Fibroblast of skin of right quadriceps (primary cell): Measurements from ENCODE around the gene ST6GAL1.
"Not testable (repeated sequence)": the region's sequence is repeated elsewhere in the genome, so short reads cannot be mapped to it uniquely, and the experiment has no call there.

Source experiments
- DNase-seq: peaks from one replicate; pipeline ENCODE4 v3.0.0-alpha.2; 2013

The ST6GAL1 gene, protein sequence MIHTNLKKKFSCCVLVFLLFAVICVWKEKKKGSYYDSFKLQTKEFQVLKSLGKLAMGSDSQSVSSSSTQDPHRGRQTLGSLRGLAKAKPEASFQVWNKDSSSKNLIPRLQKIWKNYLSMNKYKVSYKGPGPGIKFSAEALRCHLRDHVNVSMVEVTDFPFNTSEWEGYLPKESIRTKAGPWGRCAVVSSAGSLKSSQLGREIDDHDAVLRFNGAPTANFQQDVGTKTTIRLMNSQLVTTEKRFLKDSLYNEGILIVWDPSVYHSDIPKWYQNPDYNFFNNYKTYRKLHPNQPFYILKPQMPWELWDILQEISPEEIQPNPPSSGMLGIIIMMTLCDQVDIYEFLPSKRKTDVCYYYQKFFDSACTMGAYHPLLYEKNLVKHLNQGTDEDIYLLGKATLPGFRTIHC

DNA sequence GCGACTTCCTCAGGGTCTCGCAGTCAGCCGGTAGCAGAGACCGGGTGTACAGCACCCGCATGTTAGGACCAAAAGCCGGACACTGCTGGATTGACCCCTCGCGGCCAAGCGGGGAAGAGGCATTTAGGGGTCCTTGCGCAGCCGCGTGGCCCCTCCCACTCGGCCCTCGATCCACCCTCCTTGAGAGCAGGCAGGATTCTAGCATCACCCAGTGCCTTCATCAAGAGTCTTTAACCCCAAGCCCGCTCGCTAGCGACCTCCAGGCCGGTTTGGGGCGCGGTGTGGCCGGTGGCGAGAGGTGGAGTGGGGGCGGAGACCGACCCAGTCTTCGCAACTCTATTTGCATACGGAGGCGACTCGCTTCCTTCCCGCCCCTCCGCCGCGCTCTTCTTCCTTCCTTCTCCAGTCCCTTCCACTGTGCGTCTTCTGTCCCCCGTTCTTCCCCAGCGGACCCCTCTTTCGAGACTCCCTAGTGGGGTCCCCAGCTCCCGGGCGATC lies at the start of gene ST6GAL1:
TSS of gene ST6GAL1 (plus strand) at position 384 of the 498 bp plus-strand sequence. CDS start 112,178 bp downstream, outside the sequence.
- peak; percentile 55 for DNase-seq

DNA sequence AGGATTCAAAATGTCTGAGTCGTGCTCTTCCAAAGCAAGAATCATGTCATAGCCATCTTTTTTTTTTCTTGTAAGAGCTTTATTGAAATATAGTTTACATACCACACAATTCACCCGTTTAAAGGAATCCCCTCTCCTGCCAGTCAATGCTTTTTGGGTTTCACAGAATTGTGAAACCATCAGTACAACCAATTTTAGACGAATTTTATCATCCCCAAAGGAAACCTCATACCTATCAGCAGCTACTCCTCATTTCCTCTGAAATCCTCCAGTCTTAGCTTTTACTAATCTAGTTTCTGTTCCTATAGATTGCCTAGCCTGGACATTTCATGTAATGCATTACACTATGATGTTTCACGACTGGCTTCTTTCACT lies 48.2 kb upstream of the ST6GAL1 start:
- peak; percentile 58 for DNase-seq

DNA sequence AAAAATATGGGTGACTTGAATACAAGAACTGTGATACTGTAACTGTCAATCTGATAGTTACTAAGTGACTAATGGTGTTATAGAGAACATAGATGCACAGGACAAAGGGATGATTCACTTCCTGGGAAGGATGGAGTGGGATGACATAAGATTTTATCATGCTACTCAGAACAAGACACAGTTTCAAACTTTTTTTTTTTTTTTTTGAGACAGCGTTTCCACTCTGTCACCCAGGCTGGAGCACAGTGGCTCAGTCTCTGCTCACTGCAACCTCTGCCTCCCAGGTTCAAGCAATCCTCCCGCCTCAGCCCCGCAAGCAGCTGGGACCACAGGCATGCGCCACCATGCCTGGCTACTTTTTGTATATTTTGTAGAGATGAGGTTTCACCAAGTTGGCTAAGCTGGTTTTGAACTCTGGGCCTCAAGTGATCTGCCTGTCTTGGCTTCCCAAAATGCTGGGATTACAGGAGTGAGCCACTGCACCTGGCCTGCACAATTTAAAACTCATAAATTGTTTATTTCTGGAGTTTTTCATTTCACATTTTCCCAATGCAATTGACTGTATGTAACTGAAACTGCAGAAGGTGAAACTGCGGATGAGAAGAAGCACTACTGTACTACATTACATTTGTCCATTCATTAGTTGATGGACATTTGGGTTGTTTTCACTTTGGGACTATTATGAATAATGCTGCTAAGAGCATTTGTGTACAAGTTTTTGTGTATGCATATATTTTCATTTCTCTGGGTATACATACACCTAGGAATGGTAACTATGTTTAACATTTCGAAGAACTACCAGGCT lies 47.2 kb upstream of the ST6GAL1 start:
- peak; percentile 87 for DNase-seq

DNA sequence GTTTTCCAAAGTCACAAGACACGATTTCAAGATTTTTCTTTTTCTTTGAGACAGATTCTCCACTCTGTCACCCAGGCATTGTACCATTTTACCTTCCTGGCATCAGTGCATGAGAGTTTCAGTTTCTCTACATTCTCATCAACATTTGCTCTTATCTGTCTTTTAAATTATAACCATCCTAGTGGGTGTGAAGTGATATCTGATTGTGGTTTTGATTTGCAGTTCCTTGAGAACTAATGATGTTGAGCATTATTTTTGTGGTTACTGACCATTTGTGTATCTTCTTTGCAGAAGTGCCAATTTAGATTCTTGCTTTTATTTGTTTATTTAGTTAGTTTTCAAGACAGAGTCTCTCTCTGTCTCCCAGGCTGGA lies 46.7 kb upstream of the ST6GAL1 start:
- no peak for DNase-seq

DNA sequence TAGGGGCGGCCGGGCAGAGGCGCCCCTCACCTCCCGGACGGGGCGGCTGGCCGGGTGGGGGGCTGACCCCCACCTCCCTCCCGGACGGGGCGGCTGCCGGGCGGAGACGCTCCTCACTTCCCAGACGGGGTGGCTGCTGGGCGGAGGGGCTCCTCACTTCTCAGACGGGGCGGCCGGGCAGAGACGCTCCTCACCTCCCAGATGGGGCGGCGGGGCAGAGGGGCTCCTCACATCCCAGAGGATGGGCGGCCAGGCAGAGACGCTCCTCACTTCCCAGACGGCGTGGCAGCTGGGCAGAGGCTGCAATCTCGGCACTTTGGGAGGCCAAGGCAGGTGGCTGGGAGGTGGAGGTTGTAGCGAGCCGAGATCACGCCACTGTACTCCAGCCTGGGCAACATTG lies 45.5 kb upstream of the ST6GAL1 start:
- not testable (repeated sequence) for DNase-seq

DNA sequence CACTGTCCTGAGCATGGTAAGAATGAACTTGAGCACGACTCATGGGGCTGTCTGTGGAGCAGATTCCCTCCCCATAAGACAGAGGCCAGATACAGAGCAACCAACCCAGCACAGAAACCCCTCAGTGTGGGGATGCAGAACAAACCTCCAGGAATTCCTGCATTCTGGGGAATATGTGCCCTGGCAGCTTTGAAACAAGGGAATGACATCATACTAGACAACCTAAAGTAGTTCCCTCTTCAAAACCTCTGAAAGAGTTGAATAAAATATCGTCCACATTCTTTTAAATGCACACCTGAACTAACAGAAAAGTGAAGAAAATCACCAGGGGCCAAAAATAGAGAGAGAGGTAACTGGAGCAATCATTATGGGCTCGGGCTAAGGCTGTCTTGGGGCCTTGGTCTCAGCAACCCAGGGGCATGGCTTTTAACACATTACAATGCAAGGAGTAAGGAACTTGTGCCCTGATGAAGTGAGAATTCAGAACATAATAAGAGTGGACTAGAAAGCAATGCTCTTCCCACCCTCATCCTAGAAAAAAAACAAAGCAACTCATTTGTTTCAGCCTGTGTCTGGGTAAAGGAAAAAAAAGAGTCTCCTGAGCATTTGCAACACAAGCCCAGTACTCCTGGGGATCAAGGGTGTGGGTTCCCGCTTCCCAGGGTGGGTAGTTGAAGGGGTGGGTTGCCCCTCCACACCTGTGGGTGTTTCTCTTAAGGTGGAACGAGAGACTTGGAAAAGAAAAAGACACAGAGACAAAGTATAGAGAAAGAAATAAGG lies 43.9 kb upstream of the ST6GAL1 start:
- no peak for DNase-seq

DNA sequence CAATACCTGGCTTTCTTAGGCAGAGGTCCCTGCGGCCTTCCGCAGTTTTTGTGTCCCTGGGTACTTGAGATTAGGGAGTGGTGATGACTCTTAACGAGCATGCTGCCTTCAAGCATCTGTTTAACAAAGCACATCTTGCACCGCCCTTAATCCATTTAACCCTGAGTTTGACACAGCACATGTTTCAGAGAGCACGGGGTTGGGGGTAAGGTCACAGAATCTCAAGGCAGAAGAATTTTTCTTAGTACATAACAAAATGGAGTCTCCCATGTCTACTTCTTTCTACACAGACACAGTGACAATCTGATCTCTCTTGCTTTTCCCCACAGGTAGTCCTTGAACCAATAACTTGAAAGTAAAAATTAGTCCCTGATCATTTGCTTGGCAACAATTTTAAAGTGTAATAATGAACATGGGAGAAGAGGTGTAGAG lies 42.8 kb upstream of the ST6GAL1 start:
- DNase-seq, result not testable (repeated sequence)

DNA sequence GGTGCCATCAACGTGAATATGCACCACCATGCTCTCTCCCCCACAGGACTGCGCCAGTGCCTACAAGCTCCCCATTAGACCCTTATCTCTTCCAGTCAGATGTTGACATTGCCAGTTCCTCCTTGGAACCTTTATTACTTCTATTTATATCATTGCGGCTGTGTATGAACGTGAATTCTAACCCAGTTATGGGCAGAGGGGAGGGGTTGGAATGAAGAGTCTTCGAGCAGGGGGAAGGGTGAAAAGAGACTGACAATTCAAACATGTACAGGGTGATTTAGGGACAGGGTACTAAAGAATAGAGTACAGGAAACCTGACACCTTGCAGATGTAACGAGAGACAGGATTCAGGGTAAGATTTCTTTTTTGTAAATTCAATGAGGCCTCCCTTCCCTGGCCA lies 41.8 kb upstream of the ST6GAL1 start:
- peak; percentile 15 for DNase-seq

DNA sequence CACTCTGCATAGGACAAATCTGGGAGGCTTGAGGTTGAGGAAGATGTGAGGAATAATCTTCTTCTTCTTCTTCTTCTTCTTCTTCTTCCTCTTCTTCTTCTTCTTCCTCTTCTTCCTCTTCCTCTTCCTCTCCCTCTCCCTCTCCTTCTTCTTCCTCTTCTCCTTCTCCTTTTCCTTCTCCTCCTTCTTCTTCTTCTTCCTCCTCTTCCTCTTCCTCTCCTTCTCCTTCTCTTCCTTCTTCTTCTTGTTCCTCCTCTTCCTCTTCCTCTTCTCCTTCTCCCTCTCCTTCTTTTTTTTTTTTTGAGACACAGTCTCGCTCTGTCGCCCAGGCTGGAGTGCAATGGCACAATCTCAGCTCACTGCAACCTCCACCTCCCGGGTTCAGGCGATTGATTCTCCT lies 40.6 kb upstream of the ST6GAL1 start:
- DNase-seq, result not testable (repeated sequence)

DNA sequence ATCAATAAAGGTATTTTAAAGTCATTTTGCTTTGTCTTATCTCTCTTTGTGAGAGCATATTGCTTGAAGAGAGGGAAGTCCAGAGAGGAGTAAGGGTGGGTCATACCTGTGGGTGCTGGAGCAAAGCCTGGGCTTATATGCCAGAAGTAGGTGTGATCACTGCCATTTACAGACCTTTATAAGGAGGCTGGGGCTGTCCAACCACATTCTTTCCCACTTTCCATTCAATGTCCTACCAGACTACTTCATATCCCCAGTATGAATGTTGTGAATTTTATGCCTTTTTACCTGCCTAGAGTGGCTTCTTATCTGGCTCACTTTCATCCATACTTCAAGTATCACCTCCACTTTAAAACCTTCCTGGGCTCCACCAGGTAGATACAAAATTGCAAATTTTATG lies 39.4 kb upstream of the ST6GAL1 start:
- DNase-seq, result no peak

DNA sequence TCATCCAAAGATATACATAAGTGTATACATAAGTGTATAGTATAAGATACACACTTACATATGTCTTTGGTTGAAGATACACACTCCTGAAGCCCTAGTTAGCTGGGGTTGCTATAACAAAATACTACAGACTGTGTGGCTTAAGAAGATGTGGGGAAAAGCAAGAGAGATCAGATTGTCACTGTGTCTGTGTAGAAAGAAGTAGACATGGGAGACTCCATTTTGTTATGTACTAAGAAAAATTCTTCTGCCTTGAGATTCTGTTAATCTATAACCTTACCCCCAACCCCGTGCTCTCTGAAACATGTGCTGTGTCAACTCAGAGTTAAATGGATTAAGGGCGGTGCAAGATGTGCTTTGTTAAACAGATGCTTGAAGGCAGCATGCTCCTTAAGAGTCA lies 37.3 kb upstream of the ST6GAL1 start:
- DNase-seq, result not testable (repeated sequence)

DNA sequence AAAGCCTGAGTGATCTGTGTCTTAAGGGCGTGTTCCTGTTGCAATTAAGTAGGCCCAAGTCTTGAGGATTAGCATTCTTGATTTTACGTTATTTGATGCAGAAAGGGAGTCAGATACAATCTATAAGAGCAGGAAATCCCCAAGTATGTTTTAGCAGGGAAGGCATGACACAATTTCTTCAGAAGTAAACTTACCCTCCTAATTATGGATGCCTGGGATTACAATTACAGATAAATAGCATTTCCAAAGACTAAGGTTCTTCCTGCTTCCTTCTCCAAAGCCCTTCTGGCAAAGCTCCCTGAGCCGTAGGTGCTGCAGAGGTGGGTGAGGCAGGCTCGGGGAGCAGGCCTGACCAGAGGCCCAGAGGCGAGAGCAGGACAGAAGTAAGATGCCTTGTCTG lies 34.9 kb upstream of the ST6GAL1 start:
- no peak for DNase-seq

DNA sequence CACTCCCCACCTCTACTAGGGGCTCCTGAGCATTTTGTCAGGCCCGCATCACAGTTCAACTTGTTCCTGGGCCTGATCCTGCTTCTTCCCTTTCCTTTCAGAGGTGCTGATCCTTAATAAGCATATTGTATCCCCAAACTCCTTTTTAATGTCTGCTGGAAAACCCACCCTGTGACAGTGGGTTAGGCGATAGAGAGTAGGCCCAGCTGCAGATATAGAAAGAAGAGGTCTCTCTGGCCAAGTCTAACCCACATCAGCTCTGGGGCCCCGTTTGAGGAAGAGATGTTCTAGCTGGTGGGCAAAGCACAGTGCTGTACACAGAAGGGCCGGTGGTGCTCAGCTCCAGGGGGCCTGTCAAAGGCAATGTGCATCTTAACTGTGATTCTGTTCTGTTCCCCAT lies 34.3 kb upstream of the ST6GAL1 start:
- no peak for DNase-seq

DNA sequence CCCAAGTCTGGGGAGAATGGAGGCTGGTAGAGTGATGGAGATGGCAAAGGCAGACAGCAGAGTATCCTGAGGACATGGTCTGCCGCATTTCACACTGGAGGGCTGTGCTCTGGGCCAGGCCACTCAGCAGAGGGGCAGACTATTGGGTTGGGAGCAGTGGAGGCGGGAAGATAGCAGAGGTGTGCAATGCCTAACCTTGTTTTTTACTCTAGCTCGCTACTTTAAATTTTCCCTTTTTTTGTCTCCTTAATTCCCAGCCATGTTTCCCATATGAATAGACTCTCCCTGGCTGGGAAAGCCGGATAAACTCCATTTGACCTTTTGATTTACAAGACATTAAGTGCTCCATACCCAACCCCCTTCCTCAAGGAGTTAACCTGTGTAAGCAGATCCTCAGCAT lies 33.5 kb upstream of the ST6GAL1 start:
- no peak for DNase-seq

DNA sequence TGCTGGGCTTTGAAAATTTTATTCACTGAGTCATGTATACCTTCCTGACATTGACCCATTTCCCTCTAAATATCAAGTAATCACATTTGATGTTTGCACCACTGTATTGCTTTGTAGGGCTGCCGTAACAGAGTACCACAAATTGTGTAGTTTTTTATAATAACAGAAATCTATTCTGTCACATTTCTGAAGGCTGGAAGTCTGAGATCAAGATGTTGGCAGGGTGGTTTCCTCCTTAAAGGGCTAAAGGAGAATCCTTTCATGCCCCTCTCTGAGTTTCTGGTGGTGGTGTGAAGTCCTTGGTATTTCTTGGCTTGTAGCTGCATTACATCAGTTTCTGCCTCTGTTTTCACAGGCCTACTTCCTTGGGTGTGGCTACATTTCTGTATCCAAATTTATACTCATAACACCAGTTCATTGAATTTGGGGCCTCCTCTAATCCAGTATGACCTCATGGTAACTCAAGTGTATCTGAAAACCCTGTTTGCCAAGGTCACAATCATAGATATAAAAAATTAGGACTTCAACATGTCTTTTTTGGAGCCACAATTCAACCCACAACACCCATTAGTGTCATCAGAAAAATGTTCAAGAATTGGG lies 29.1 kb upstream of the ST6GAL1 start:
- peak; percentile 28 for DNase-seq

DNA sequence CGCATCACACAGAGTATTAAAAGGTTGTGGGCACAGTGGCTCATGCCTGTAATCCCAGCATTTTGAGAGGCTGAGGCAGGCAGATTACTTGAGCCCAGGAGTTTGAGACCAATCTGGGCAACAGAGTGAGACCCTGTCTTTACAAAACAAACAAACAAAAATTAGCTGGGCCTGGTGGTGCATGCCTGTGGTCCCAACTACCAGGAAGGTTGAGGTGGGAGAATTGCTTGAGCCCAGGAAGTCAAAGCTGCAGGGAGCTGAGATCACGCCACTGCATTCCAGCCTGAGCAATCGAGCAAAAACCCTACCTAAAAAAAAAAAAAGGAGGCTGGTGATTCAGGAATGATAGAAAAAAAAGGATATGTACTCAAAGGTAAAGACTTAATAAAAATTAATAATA lies 28.2 kb upstream of the ST6GAL1 start:
- DNase-seq, result peak; percentile 35

DNA sequence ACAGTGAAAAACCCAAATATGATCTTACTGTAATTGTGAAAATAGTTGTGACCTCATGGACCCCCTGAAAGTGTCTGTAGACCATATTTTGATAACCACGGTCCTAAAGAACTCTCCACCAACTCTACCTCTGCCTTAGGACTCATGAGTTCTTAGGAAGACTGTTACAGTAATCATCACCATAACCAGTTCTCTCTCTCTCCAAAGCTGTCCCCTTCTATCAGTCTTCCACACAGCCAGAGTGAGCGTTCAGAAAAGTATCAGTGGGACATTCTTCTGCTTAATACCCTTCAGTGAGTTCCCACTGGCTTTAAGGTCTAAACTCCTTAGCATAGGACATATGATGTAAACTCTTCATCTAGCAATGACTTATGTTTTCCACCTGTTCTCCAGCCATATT lies 27.6 kb upstream of the ST6GAL1 start:
- DNase-seq, result no peak

DNA sequence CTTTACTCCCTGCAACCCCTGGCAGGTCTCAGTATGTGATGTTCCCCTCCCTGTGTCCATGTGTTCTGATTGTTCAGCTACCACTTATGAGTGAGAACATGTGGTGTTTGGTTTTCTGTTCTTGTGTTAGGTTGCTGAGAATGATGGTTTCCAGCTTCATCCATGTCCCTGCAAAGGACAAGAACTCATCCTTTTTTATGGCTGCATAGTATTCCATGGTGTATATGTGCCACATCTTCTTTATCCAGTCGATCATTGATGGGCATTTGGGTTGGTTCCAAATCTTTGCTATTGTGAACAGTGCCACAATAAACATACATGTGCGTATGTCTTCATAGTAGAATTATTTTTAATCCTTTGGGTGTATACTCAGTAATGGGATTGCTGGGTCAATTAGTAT lies 26.6 kb upstream of the ST6GAL1 start:
- DNase-seq, result not testable (repeated sequence)

DNA sequence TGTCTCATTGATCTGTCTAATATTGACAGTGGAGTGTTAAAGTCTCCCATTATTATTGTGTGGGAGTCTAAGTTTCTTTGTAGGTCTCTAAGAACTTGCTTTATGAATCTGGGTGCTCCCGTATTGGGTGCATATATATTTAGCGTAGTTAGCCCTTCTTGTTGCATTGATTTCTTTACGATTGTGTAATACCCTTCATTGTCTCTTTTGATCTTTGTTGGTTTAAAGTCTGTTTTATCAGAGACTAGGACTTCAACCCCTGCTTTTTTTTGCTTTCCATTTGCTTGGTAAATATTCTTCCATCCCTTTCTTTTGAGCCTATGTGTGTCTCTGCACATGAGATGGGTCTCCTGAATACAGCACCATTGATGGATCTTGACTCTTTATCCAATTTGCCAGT lies 23.3 kb upstream of the ST6GAL1 start:
- DNase-seq, result not testable (repeated sequence)

DNA sequence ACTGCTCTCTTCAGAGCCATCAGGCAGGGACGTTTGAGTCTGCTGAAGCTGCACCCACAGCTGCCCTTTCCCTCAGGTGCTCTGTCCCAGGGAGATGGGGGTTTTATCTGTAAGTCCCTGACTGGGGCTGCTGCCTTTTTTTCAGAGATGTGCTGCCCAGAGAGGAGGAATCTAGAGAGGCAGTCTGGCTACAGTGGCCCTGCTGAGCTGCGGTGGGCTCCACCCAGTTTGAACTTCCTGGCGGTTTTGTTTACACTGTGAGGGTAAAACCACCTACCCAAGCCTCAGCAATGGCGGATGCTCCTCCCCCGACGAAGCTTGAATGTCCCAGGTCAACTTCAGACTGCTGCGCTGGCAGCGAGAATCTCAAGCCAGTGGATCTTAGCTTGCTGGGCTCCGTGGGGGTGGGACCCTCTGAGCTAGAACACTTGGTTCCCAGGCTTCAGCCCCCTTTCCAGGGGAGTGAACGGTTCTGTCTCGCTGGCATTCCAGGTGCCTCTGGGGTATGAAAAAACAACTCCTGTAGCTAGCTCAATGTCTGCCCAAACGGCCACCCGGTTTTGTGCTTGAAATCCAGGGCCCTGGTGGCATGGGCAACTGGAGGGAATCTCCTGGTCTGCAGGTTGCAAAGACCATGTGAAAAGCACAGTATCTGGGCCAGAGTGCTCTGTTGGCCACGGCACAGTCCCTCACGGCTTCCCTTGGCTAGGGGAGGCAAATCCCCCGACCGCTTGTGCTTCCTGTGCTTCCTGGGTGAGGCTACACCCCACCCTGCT lies 21.1 kb upstream of the ST6GAL1 start:
- no peak for DNase-seq

DNA sequence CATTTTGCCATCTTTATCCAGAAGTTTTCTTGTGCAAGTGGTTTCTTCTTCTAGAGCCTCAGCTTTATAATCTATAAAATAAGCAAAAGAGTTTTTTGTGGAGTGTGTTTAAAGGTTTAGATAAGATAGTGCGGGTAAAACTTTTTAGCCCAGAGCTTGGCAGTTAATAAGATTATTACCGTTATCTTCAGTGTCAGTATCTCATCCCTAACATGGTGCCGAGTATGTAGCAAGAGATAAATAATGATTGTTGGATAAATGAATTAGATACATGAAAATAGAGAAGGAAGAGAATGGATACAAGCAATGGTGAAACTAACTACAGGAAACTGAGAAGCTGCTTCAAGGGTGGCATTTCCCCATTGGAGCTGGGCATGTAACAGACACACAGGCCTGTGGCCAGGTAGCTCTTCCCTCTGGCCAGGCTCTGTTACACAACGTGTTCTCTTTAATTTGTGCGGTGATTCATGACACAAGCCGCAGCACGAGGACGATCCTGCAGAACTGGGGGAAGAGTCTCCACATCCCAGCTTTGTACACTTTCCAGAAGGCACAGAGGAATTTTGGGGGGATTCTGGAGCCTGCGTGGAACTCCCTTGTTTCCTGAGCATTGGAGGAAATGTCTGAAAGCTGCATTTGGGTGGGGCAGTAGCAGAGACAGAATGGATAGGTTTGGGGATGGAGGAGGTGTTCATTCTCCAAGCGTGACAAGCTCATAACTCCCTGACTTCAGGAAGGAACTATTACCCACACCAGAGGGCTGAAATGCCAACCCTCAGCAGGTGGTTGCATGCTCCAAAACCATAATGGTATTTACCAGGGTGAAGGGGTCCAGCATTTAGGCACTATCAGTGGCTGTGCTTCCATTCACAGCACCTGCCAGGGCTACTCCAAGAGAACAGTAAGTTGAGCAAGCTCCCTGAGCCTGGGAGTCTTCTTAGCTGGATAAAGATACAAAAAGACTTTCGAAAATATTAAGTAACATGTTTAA lies 14.2 kb upstream of the ST6GAL1 start:
- DNase-seq, result no peak
